HFFc6 (cell line): ENCODE data around the gene GSG1L. TPM values are rescaled to one million over a fixed set of nuclear protein-coding genes. Genes with fewer than 3 reads are reported as not detected.
A peak's percentile ranks its signal among the peaks of the same experiment; 100 is the strongest.

Experiments used
- DNase-seq: peaks from one replicate; pipeline ENCODE4 v3.0.0-alpha.2; 2018
- H3K27ac Mint-ChIP-seq: 2 replicates; pipeline ENCODE4 v1.8.0; 2020; ENCODE audit warnings: mild to moderate bottlenecking, mixed read lengths
- H3K27me3 Mint-ChIP-seq: 2 replicates; pipeline ENCODE4 v1.8.0; 2021; ENCODE audit warnings: mild to moderate bottlenecking, moderate library complexity, mixed read lengths; ENCODE audit not compliant: insufficient read depth
- H3K36me3 Mint-ChIP-seq: 2 replicates; pipeline ENCODE4 v1.8.0; 2021; ENCODE audit warnings: low read depth, mixed read lengths
- H3K4me1 Mint-ChIP-seq: 2 replicates; pipeline ENCODE4 v1.8.0; 2020; ENCODE audit warnings: low read depth, mixed read lengths
- H3K4me3 Mint-ChIP-seq: 2 replicates; pipeline ENCODE4 v1.8.0; 2020; ENCODE audit warnings: mild to moderate bottlenecking, moderate library complexity, mixed read lengths
- H3K9me3 Mint-ChIP-seq: 2 replicates; pipeline ENCODE4 v1.8.0; 2020; ENCODE audit warnings: mild to moderate bottlenecking, mixed read lengths
- CTCF ChIP-seq: fragments of 200-600 bp; sonication (generic); IDR thresholded peaks from 2 replicates; pipeline ENCODE4 v1.5.0; 2021; ENCODE audit warnings: antibody characterized with exemption, mild to moderate bottlenecking
- total RNA-seq, 6 experiments: library from RNA; stranded (reverse); fragmentation: NEBNext Ultra II Directional; extraction: Animal tissue kit (Norgen Biotek cat#: 25700); gene quantifications; 2 replicates in 1 of 6; 3 replicates in 5 of 6; pipeline ENCODE4 v1.2.3, GENCODE V29; 2021

Gene GSG1L
- total RNA-seq, 6 experiments from 2014 or later: not detected

GRCh38 chr16:27764427-27764826 is 299.1 kb downstream of the GSG1L start:
- DNase-seq: no peak
- Mint-ChIP-seq H3K4me1 (peaks cover 40% of the 10 kb centered on the region), H3K27me3 (no peaks in the 10 kb centered on the region), H3K9me3 (peaks cover 4% of the 10 kb centered on the region), H3K4me3 (no peak overlapping the region), H3K27ac (no peak overlapping the region), H3K36me3 (peaks cover 34% of the 10 kb centered on the region)
- TF ChIP-seq CTCF: 0 out of 2 replicates have a peak, but pooled peaks have one; percentile 1

GRCh38 chr16:27762441-27762840 is 301.1 kb downstream of the GSG1L start:
- H3K9me3 Mint-ChIP-seq: peaks cover 4% of the 10 kb centered on the region
- peaks cover 48% of the 10 kb centered on the region for H3K36me3 Mint-ChIP-seq
- TF ChIP-seq CTCF: no peak
- no peak overlapping the region; the same call in 1 of the 2 replicates for H3K27ac Mint-ChIP-seq
- H3K4me1 Mint-ChIP-seq: peaks cover 52% of the 10 kb centered on the region
- peak; percentile 24 for DNase-seq
- H3K27me3 Mint-ChIP-seq: no peaks in the 10 kb centered on the region
- H3K4me3 Mint-ChIP-seq: no peak overlapping the region

GRCh38 chr16:27761816-27762215 is 301.7 kb downstream of the GSG1L start:
- no peak for TF ChIP-seq CTCF
- no peak overlapping the region for H3K27ac Mint-ChIP-seq
- peaks cover 48% of the 10 kb centered on the region for H3K36me3 Mint-ChIP-seq
- peaks cover 57% of the 10 kb centered on the region for H3K4me1 Mint-ChIP-seq
- DNase-seq: no peak
- H3K9me3 Mint-ChIP-seq: peaks cover 4% of the 10 kb centered on the region
- H3K27me3 Mint-ChIP-seq: no peaks in the 10 kb centered on the region
- no peak overlapping the region for H3K4me3 Mint-ChIP-seq

- H3K27me3 Mint-ChIP-seq: no peaks in the 10 kb centered on the region
- no peak for DNase-seq
- H3K36me3 Mint-ChIP-seq: peaks cover 47% of the 10 kb centered on the region
- H3K4me1 Mint-ChIP-seq: peaks cover 60% of the 10 kb centered on the region
- H3K4me3 Mint-ChIP-seq: no peak overlapping the region; the same call in 1 of the 2 replicates
- no peak for TF ChIP-seq CTCF
- no peak overlapping the region; the same call in 1 of the 2 replicates for H3K27ac Mint-ChIP-seq
- peaks cover 4% of the 10 kb centered on the region for H3K9me3 Mint-ChIP-seq
Measured at GRCh38 chr16:27760789-27761176, 302.7 kb downstream of the GSG1L start.

GRCh38 chr16:27759967-27760788 is 303.3 kb downstream of the GSG1L start:
- Mint-ChIP-seq H3K27me3 (no peaks in the 10 kb centered on the region), H3K9me3 (peaks cover 4% of the 10 kb centered on the region; the same call in 1 of the 2 replicates), H3K27ac (peak overlapping the region; percentile 82), H3K4me1 (peaks cover 60% of the 10 kb centered on the region), H3K36me3 (peaks cover 41% of the 10 kb centered on the region), H3K4me3 (peak overlapping the region; percentile 15; the same call in 1 of the 2 replicates)
- TF ChIP-seq CTCF: no peak
- no peak for DNase-seq
